Stimulated activated CD4-positive, alpha-beta T cell treated with anti-CD3 and anti-CD28 coated beads, TNF-alpha, amount 100 ng/mL, for 1 hour (primary cell): ENCODE measurements around the gene HOXB4.

Source experiments
- DNase-seq, 3 donors: peaks; one replicate each; pipeline ENCODE4 v3.0.0-alpha.2; 2020; ENCODE audit warnings: low read depth in 3 of 3, low spot score in 1 of 3

The HOXB4 gene

GRCh38 chr17:48532261-48532660 lies 45.9 kb downstream of the HOXB4 start:
- no peak for DNase-seq

- no peak for DNase-seq
Observed at GRCh38 chr17:48530887-48531272, 47.3 kb downstream of the HOXB4 start, which contains the start of gene HOXB1. TSS of gene HOXB1 (minus strand) at chr17:48531011. CDS start at chr17:48530904, 107 bp downstream.

- DNase-seq = no peak
Observed at GRCh38 chr17:48530208-48530886, 47.8 kb downstream of the HOXB4 start.

GRCh38 chr17:48529683-48530009 lies 48.5 kb downstream of the HOXB4 start:
- DNase-seq = no peak

- no peak for DNase-seq
Observed at GRCh38 chr17:48528936-48529682, 49.0 kb downstream of the HOXB4 start.

GRCh38 chr17:48528153-48528935 lies 49.8 kb downstream of the HOXB4 start:
- no peak for DNase-seq

GRCh38 chr17:48527547-48527932 lies 50.6 kb downstream of the HOXB4 start:
- DNase-seq = no peak

- no peak for DNase-seq
Observed at GRCh38 chr17:48526608-48527546, 51.3 kb downstream of the HOXB4 start.
